ENCODE measurements around the gene NOP53. TPM values are rescaled to one million over a fixed set of nuclear protein-coding genes. Genes with fewer than 3 reads are reported as not detected.

NOP53 gene
- total and polyA plus RNA-seq, 2 of the 8 experiments (the other 6 are each of a cell fraction or from before 2014, with no cell fraction given): 107 to 245 TPM

GRCh38 chr19:47792616-47793015, 47.3 kb downstream of the NOP53 start (continued):
- TF ChIP-seq CHD7 (IDR thresholded peaks at IDR 0.05; ENCODE audit: insufficient replicate concordance, low read length) (no peak), EGR1 (IDR thresholded peaks at IDR 0.05; ENCODE audit: borderline replicate concordance, low read depth, low read length) (no peak), SP1 (IDR thresholded peaks at IDR 0.05; ENCODE audit: low read depth, low read length) (no peak), JUND (IDR thresholded peaks at IDR 0.05; ENCODE audit: low read length) (no peak)
